Measurements from ENCODE around the gene DYNC1I2.
"Not testable (repeated sequence)": the region's sequence is repeated elsewhere in the genome, so short reads cannot be mapped to it uniquely, and the experiment has no call there.

GRCh38 chr2:171758762-171759161 lies 71.5 kb downstream of the DYNC1I2 start:
- TF ChIP-seq CTCF (conservative IDR thresholded peaks at IDR 0.05); ZFX (IDR thresholded peaks at IDR 0.05): not testable (repeated sequence)

Measured in C4-2B (cell line).